Esophagus mucosa (tissue), 1 donor: ENCODE data around the gene CD164. TPM values are rescaled to one million over a fixed set of nuclear protein-coding genes. Genes with fewer than 3 reads are reported as not detected.
A peak's percentile ranks its signal among the peaks of the same experiment; 100 is the strongest.

ENCODE experiments used
- ATAC-seq: fragments of 200-7000 bp; cut with Tn5 transposase; one replicate; pipeline ENCODE4 v1.9.1; 2020
- total RNA-seq: library from RNA; stranded (reverse); gene quantifications from one replicate; pipeline ENCODE4 v1.2.4, GENCODE V29; 2023
- donor health status: DM: yes; HTN: yes; CAD: no.

CD164 gene
- total RNA-seq: 91.3 TPM

- ATAC-seq: peak; percentile 90
Observed at GRCh38 chr6:109381747-109382575, at the start of gene CD164. CD164 (minus strand) TSS chr6:109382467; CDS start chr6:109382378, 89 bp downstream.

GRCh38 chr6:109429496-109429895 is 47.2 kb upstream of the CD164 start:
- no peak for ATAC-seq

- ATAC-seq: no peak
Observed at GRCh38 chr6:109428889-109429477, 46.7 kb upstream of the CD164 start.

GRCh38 chr6:109424946-109425345 is 42.7 kb upstream of the CD164 start:
- no peak for ATAC-seq

GRCh38 chr6:109421184-109421583 is 38.9 kb upstream of the CD164 start:
- ATAC-seq: no peak

GRCh38 chr6:109420751-109421150 is 38.5 kb upstream of the CD164 start:
- peak; percentile 88 for ATAC-seq

GRCh38 chr6:109417646-109418045 is 35.4 kb upstream of the CD164 start:
- ATAC-seq: no peak

- ATAC-seq: peak; percentile 48
Observed at GRCh38 chr6:109411034-109411433, 28.8 kb upstream of the CD164 start.

- peak; percentile 31 for ATAC-seq
Observed at GRCh38 chr6:109406196-109406595, 23.9 kb upstream of the CD164 start.

- no peak for ATAC-seq
Observed at GRCh38 chr6:109397020-109397419, 14.8 kb upstream of the CD164 start.

- ATAC-seq: no peak
Observed at GRCh38 chr6:109396046-109396718, 13.9 kb upstream of the CD164 start.

- ATAC-seq: peak; percentile 96
Observed at GRCh38 chr6:109393886-109394281, 11.6 kb upstream of the CD164 start.

GRCh38 chr6:109393157-109393885 is 11.1 kb upstream of the CD164 start:
- ATAC-seq: no peak

GRCh38 chr6:109389650-109390274 is 7.5 kb upstream of the CD164 start:
- no peak for ATAC-seq

- ATAC-seq: no peak
Observed at GRCh38 chr6:109388265-109388664, 6.0 kb upstream of the CD164 start.

- ATAC-seq: no peak
Observed at GRCh38 chr6:109383438-109383940, 1.2 kb upstream of the CD164 start.

- ATAC-seq: peak; percentile 90
Observed at GRCh38 chr6:109382576-109383437, 540 bp upstream of the CD164 start.

GRCh38 chr6:109381061-109381746 is 1.1 kb downstream of the CD164 start:
- no peak for ATAC-seq

GRCh38 chr6:109379711-109380110 is 2.6 kb downstream of the CD164 start:
- ATAC-seq: no peak

GRCh38 chr6:109377717-109378116 is 4.5 kb downstream of the CD164 start:
- no peak for ATAC-seq
